Measurements from ENCODE around the gene EGFLAM. TPM values are rescaled to one million over a fixed set of nuclear protein-coding genes. Genes with fewer than 3 reads are reported as not detected.

Gene EGFLAM
- polyA plus RNA-seq, 2 donors = 0.53 to 0.82 TPM

- Histone ChIP-seq H3K4me3 (ENCODE audit: low read depth in 1 of 2, low read length in 2 of 2) (no peak overlapping the region), H3K9me3 (ENCODE audit: control insufficient read depth in 2 of 2, insufficient read depth in 1 of 2, low read depth in 1 of 2, low read length in 1 of 2) (no peaks in the 10 kb centered on the region), H3K27ac (ENCODE audit: low read depth in 2 of 2, low read length in 1 of 2) (no peak overlapping the region), H3K36me3 (ENCODE audit: control insufficient read depth in 2 of 2, insufficient read depth in 2 of 2, low read length in 1 of 2) (peaks cover 0 to 4% of the 10 kb centered on the region in 2 donors), H3K27me3 (ENCODE audit: control insufficient read depth in 1 of 2, insufficient read depth in 2 of 2, low read length in 2 of 2) (no peaks in the 10 kb centered on the region), H3K4me1 (ENCODE audit: control insufficient read depth in 2 of 2, insufficient read depth in 2 of 2, low read length in 1 of 2) (no peaks in the 10 kb centered on the region)
- WGBS, 2 donors = 92% methylated on average over 10 of the region's 10 CpGs
These were observed 225.5 kb downstream of the EGFLAM start for GRCh38 chr5:38483805-38484398.

GRCh38 chr5:38494175-38494574 is 235.8 kb downstream of the EGFLAM start:
- no peak overlapping the region for H3K27ac ChIP-seq (ENCODE audit: low read depth in 2 of 2, low read length in 1 of 2)
- H3K36me3 ChIP-seq (ENCODE audit: control insufficient read depth in 2 of 2, insufficient read depth in 2 of 2, low read length in 1 of 2) = peaks cover 0 to 2% of the 10 kb centered on the region in 2 donors
- H3K9me3 ChIP-seq (ENCODE audit: control insufficient read depth in 2 of 2, insufficient read depth in 1 of 2, low read depth in 1 of 2, low read length in 1 of 2) = no peaks in the 10 kb centered on the region
- no peaks in the 10 kb centered on the region for H3K27me3 ChIP-seq (ENCODE audit: control insufficient read depth in 1 of 2, insufficient read depth in 2 of 2, low read length in 2 of 2)
- H3K4me3 ChIP-seq (ENCODE audit: low read depth in 1 of 2, low read length in 2 of 2) = no peak overlapping the region
- H3K4me1 ChIP-seq (ENCODE audit: control insufficient read depth in 2 of 2, insufficient read depth in 2 of 2, low read length in 1 of 2) = no peaks in the 10 kb centered on the region
- 78 to 89% methylated on average over 6 of the region's 6 CpGs for WGBS, 2 donors

GRCh38 chr5:38494763-38495162 is 236.4 kb downstream of the EGFLAM start:
- 78 to 82% methylated on average over 7 of the region's 7 CpGs for WGBS, 2 donors
- Histone ChIP-seq H3K36me3 (ENCODE audit: control insufficient read depth in 2 of 2, insufficient read depth in 2 of 2, low read length in 1 of 2) (peaks cover 0 to 2% of the 10 kb centered on the region in 2 donors), H3K27ac (ENCODE audit: low read depth in 2 of 2, low read length in 1 of 2) (no peak overlapping the region), H3K27me3 (ENCODE audit: control insufficient read depth in 1 of 2, insufficient read depth in 2 of 2, low read length in 2 of 2) (no peaks in the 10 kb centered on the region), H3K4me3 (ENCODE audit: low read depth in 1 of 2, low read length in 2 of 2) (no peak overlapping the region), H3K9me3 (ENCODE audit: control insufficient read depth in 2 of 2, insufficient read depth in 1 of 2, low read depth in 1 of 2, low read length in 1 of 2) (no peaks in the 10 kb centered on the region), H3K4me1 (ENCODE audit: control insufficient read depth in 2 of 2, insufficient read depth in 2 of 2, low read length in 1 of 2) (no peaks in the 10 kb centered on the region)

GRCh38 chr5:38497946-38498345 is 239.6 kb downstream of the EGFLAM start:
- Histone ChIP-seq H3K9me3 (ENCODE audit: control insufficient read depth in 2 of 2, insufficient read depth in 1 of 2, low read depth in 1 of 2, low read length in 1 of 2) (no peaks in the 10 kb centered on the region), H3K4me1 (ENCODE audit: control insufficient read depth in 2 of 2, insufficient read depth in 2 of 2, low read length in 1 of 2) (no peaks in the 10 kb centered on the region), H3K27me3 (ENCODE audit: control insufficient read depth in 1 of 2, insufficient read depth in 2 of 2, low read length in 2 of 2) (no peaks in the 10 kb centered on the region), H3K4me3 (ENCODE audit: low read depth in 1 of 2, low read length in 2 of 2) (no peak overlapping the region), H3K36me3 (ENCODE audit: control insufficient read depth in 2 of 2, insufficient read depth in 2 of 2, low read length in 1 of 2) (peaks cover under 1 to 3% of the 10 kb centered on the region in 2 donors), H3K27ac (ENCODE audit: low read depth in 2 of 2, low read length in 1 of 2) (no peak overlapping the region)
- WGBS, 2 donors = 72 to 82% methylated on average over 2 of the region's 2 CpGs

GRCh38 chr5:38500573-38501260 is 242.4 kb downstream of the EGFLAM start:
- Histone ChIP-seq H3K4me1 (ENCODE audit: control insufficient read depth in 2 of 2, insufficient read depth in 2 of 2, low read length in 1 of 2) (no peaks in the 10 kb centered on the region), H3K9me3 (ENCODE audit: control insufficient read depth in 2 of 2, insufficient read depth in 1 of 2, low read depth in 1 of 2, low read length in 1 of 2) (no peaks in the 10 kb centered on the region), H3K4me3 (ENCODE audit: low read depth in 1 of 2, low read length in 2 of 2) (no peak overlapping the region), H3K27me3 (ENCODE audit: control insufficient read depth in 1 of 2, insufficient read depth in 2 of 2, low read length in 2 of 2) (no peaks in the 10 kb centered on the region), H3K27ac (ENCODE audit: low read depth in 2 of 2, low read length in 1 of 2) (no peak overlapping the region), H3K36me3 (ENCODE audit: control insufficient read depth in 2 of 2, insufficient read depth in 2 of 2, low read length in 1 of 2) (peaks cover 2 to 3% of the 10 kb centered on the region in 2 donors)
- WGBS, 2 donors = 87 to 92% methylated on average over 4 of the region's 4 CpGs

GRCh38 chr5:38506302-38506701 is 247.9 kb downstream of the EGFLAM start:
- H3K36me3 ChIP-seq (ENCODE audit: control insufficient read depth in 2 of 2, insufficient read depth in 2 of 2, low read length in 1 of 2) = peaks cover 0 to 2% of the 10 kb centered on the region in 2 donors
- H3K27me3 ChIP-seq (ENCODE audit: control insufficient read depth in 1 of 2, insufficient read depth in 2 of 2, low read length in 2 of 2) = no peaks in the 10 kb centered on the region
- H3K4me3 ChIP-seq (ENCODE audit: low read depth in 1 of 2, low read length in 2 of 2) = no peak overlapping the region
- no peaks in the 10 kb centered on the region for H3K4me1 ChIP-seq (ENCODE audit: control insufficient read depth in 2 of 2, insufficient read depth in 2 of 2, low read length in 1 of 2)
- H3K9me3 ChIP-seq (ENCODE audit: control insufficient read depth in 2 of 2, insufficient read depth in 1 of 2, low read depth in 1 of 2, low read length in 1 of 2) = no peaks in the 10 kb centered on the region
- H3K27ac ChIP-seq (ENCODE audit: low read depth in 2 of 2, low read length in 1 of 2) = no peak overlapping the region
- 86 to 89% methylated on average over 3 of the region's 3 CpGs for WGBS, 2 donors

- 77 to 79% methylated on average over 5 of the region's 5 CpGs for WGBS, 2 donors
- no peak overlapping the region for H3K4me3 ChIP-seq (ENCODE audit: low read depth in 1 of 2, low read length in 2 of 2)
- H3K36me3 ChIP-seq (ENCODE audit: control insufficient read depth in 2 of 2, insufficient read depth in 2 of 2, low read length in 1 of 2) = peaks cover 0 to 2% of the 10 kb centered on the region in 2 donors
- H3K27ac ChIP-seq (ENCODE audit: low read depth in 2 of 2, low read length in 1 of 2) = no peak overlapping the region
- H3K27me3 ChIP-seq (ENCODE audit: control insufficient read depth in 1 of 2, insufficient read depth in 2 of 2, low read length in 2 of 2) = no peaks in the 10 kb centered on the region
- H3K9me3 ChIP-seq (ENCODE audit: control insufficient read depth in 2 of 2, insufficient read depth in 1 of 2, low read depth in 1 of 2, low read length in 1 of 2) = no peaks in the 10 kb centered on the region
- no peaks in the 10 kb centered on the region for H3K4me1 ChIP-seq (ENCODE audit: control insufficient read depth in 2 of 2, insufficient read depth in 2 of 2, low read length in 1 of 2)
These were observed 250.8 kb downstream of the EGFLAM start for GRCh38 chr5:38509185-38509584.
